GM12878 (cell line): ENCODE results near the gene LCN9. TPM values are rescaled to one million over a fixed set of nuclear protein-coding genes. Genes with fewer than 3 reads are reported as not detected.

Source experiments
- ATAC-seq: fragments of 200-7000 bp; cut with Tn5 transposase; 3 replicates; pipeline ENCODE4 v1.9.1; 2020; ENCODE audit warnings: mild to moderate bottlenecking, moderate library complexity
- BruUV-seq: library from RNA; stranded (reverse); fragments of 400-500 nt; replicated peaks from 2 replicates; lab custom pipeline; 2021; lab: Mats Ljungman, UMichigan
- CTCF ChIA-PET: fragments of 300-600 bp; sonication (Branson Sonifier 250); formaldehyde crosslinking; extraction: SDS; loops from one replicate; lab custom pipeline; 2021; ENCODE audit warnings: inconsistent platforms; lab: Yijun Ruan, JAX
- POLR2A ChIA-PET: fragments of 350-600 bp; formaldehyde crosslinking; extraction: SDS; loops from one replicate; lab custom pipeline; 2021; ENCODE audit warnings: inconsistent platforms; lab: Charles Lee
- RAD21 ChIA-PET: fragments of 300-600 bp; sonication (Branson Sonifier 250); formaldehyde crosslinking; loops from one replicate; lab custom pipeline; 2023; ENCODE audit warnings: antibody characterized with exemption; ENCODE audit not compliant: unreplicated experiment; lab: Charles Lee
- SMC1A ChIA-PET: fragments of 300-600 bp; sonication (Branson Sonifier 250); formaldehyde crosslinking; loops from one replicate; lab custom pipeline; 2023; ENCODE audit not compliant: unreplicated experiment, uncharacterized antibody; lab: Charles Lee
- DNase-seq: peaks from one replicate; pipeline ENCODE4 v3.0.0-alpha.2; 2011; ENCODE audit warnings: low read depth, low spot score
- FAIRE-seq: peaks from 3 replicates; lab custom pipeline; 2011; peaks lifted over from hg19 to GRCh38; lab: Jason Lieb, UNC
- H2AFZ ChIP-seq: 2 replicates; pipeline ENCODE4 v1.6.0; 2011; ENCODE audit warnings: low read depth, low read length, control low read depth; ENCODE audit not compliant: control insufficient read depth
- H3K27ac ChIP-seq: 2 replicates; pipeline ENCODE4 v1.5.1; 2011; ENCODE audit warnings: control low read depth; ENCODE audit not compliant: control insufficient read depth, insufficient read depth
- H3K27me3 ChIP-seq, 2 experiments: replicated peaks in 1 of 2; 2 replicates each; pipeline versions ENCODE4 v1.6.0 to v1.6.1; 2011; ENCODE audit warnings: low read length in 1 of 2; ENCODE audit not compliant: control insufficient read depth in 2 of 2, insufficient read depth in 2 of 2
- H3K36me3 ChIP-seq, 2 experiments: 2 replicates each; pipeline ENCODE4 v1.5.1; 2011; ENCODE audit warnings: low read length in 1 of 2; ENCODE audit not compliant: control insufficient read depth in 2 of 2, insufficient read depth in 2 of 2
- H3K4me1 ChIP-seq: 2 replicates; pipeline ENCODE4 v1.6.1; 2011; ENCODE audit warnings: mild to moderate bottlenecking, low read length, moderate library complexity, mixed read lengths; ENCODE audit not compliant: control insufficient read depth, insufficient read depth
- H3K4me2 ChIP-seq: 2 replicates; pipeline ENCODE4 v1.6.0; 2011; ENCODE audit warnings: control low read depth; ENCODE audit not compliant: control insufficient read depth, insufficient read depth
- H3K4me3 ChIP-seq: fragments of 200-600 bp; sonication (generic); 2 replicates; pipeline ENCODE4 v1.5.1; 2016
- H3K79me2 ChIP-seq: 2 replicates; pipeline ENCODE4 v1.6.0; 2011; ENCODE audit warnings: low read length; ENCODE audit not compliant: control insufficient read depth, insufficient read depth
- H3K9ac ChIP-seq: 2 replicates; pipeline ENCODE4 v1.8.0; 2011; ENCODE audit warnings: low read length, control low read depth, mixed read lengths; ENCODE audit not compliant: control insufficient read depth, insufficient read depth
- H3K9me3 ChIP-seq: replicated peaks from 3 replicates; pipeline ENCODE4 v1.5.1; 2011; ENCODE audit warnings: mild to moderate bottlenecking, low read length; ENCODE audit not compliant: control insufficient read depth, insufficient read depth
- H4K20me1 ChIP-seq: 2 replicates; pipeline ENCODE4 v1.6.0; 2011; ENCODE audit not compliant: control insufficient read depth, insufficient read depth
- BMI1 ChIP-seq: fragments of 450-650 bp; IDR thresholded peaks from 2 replicates; pipeline ENCODE4 v1.6.1; 2016; ENCODE audit warnings: mild to moderate bottlenecking, moderate library complexity, borderline replicate concordance
- CEBPB ChIP-seq, 2 experiments: fragments of 150-350 bp in 1 of 2; IDR thresholded peaks; 2 replicates each; pipeline ENCODE4 v1.6.1; 2012 to 2014; ENCODE audit warnings: low read depth in 2 of 2, low read length in 2 of 2, borderline replicate concordance in 1 of 2, inconsistent platforms in 1 of 2
- GABPA ChIP-seq: IDR thresholded peaks from 2 replicates; pipeline ENCODE4 v1.6.1; 2014; ENCODE audit warnings: antibody characterized with exemption, low read depth, mild to moderate bottlenecking, inconsistent platforms
- JUND ChIP-seq: IDR thresholded peaks from 2 replicates; pipeline ENCODE4 v1.6.1; 2012; ENCODE audit warnings: low read depth, mild to moderate bottlenecking, low read length, improper control_type of control experiment, moderate library complexity
- NFYA ChIP-seq: IDR thresholded peaks from 2 replicates; pipeline ENCODE4 v1.6.1; 2011; ENCODE audit warnings: low read depth, mild to moderate bottlenecking, low read length, improper control_type of control experiment, borderline replicate concordance
- NRF1 ChIP-seq: conservative IDR thresholded peaks from 2 replicates; pipeline ENCODE4 v1.6.1; 2011; ENCODE audit warnings: mild to moderate bottlenecking, low read depth, low read length, improper control_type of control experiment
- POLR2AphosphoS2 ChIP-seq: IDR thresholded peaks from 2 replicates; pipeline ENCODE4 v1.6.1; 2011; ENCODE audit warnings: low read depth, mild to moderate bottlenecking, low read length, improper control_type of control experiment, moderate library complexity
- POLR2AphosphoS5 ChIP-seq: IDR thresholded peaks from 2 replicates; pipeline ENCODE4 v1.6.1; 2011; ENCODE audit warnings: mild to moderate bottlenecking, low read length, inconsistent platforms
- POU2F2 ChIP-seq: IDR thresholded peaks from 3 replicates; pipeline ENCODE4 v1.6.1; 2011; ENCODE audit warnings: low read depth, mild to moderate bottlenecking, low read length, borderline replicate concordance
- RAD51 ChIP-seq: fragments of 450-650 bp; IDR thresholded peaks from 2 replicates; pipeline ENCODE4 v1.6.1; 2016; ENCODE audit warnings: moderate library complexity, mild to moderate bottlenecking, inconsistent platforms
- RCOR1 ChIP-seq: conservative IDR thresholded peaks from 2 replicates; pipeline ENCODE4 v1.6.1; 2012; ENCODE audit warnings: low read depth, low read length, improper control_type of control experiment
- SMAD5 ChIP-seq: IDR thresholded peaks from 2 replicates; pipeline ENCODE4 v1.6.1; 2016; ENCODE audit warnings: antibody characterized with exemption, low read depth
- YY1 ChIP-seq: IDR thresholded peaks from 2 replicates; pipeline ENCODE4 v1.6.1; 2011; ENCODE audit warnings: low read depth, mild to moderate bottlenecking, low read length
- ZNF384 ChIP-seq: IDR thresholded peaks from 2 replicates; pipeline ENCODE4 v1.6.1; 2012; ENCODE audit warnings: low read depth, mild to moderate bottlenecking, low read length, improper control_type of control experiment, borderline replicate concordance
- ZSCAN29 ChIP-seq: fragments of 450-650 bp; IDR thresholded peaks from 2 replicates; pipeline ENCODE4 v1.6.1; 2017; ENCODE audit warnings: mild to moderate bottlenecking, moderate library complexity
- WGBS: methylation state at CpG from one replicate; pipeline ENCODE4 v1.1.6; 2016; ENCODE audit warnings: low lambda C conversion rate; ENCODE audit not compliant: insufficient replicate concordance, insufficient coverage; ENCODE audit errors: missing lambda C conversion rate; 5-methylcytosine and 5-hydroxymethylcytosine counted together
- in situ Hi-C: fragments of 300-500 bp; cut with MboI; formaldehyde crosslinking; loops from 9 replicates; pipeline ENCODE4 v1.14.3; 2018; ENCODE audit warnings: mixed read lengths
- intact Hi-C: fragments of 100-400 bp; cut with micrococcal nuclease; formaldehyde crosslinking; loops from one replicate; pipeline ENCODE4 v1.14.2; 2022; ENCODE audit not compliant: unreplicated experiment
- polyA plus RNA-seq, 11 experiments: library from polyadenylated mRNA; depleted of rRNA in 4 of 11; unstranded in 6 of 11; stranded (reverse) in 5 of 11; fragments of >200 nt; fragmentation: Nextera tagmentation in 4 of 11; fragmentation: Illumina TruSeq in 1 of 11; extraction: Ambion mirVana in 4 of 11; extraction: Trizol in 1 of 11; gene quantifications; 1 replicate in 1 of 11; 2 replicates in 10 of 11; pipeline versions ENCODE4 v1.2.1 to v1.2.3, GENCODE V29; 2011 to 2016; ENCODE audit warnings: inconsistent platforms in 2 of 11, missing spikeins in 2 of 11, low read depth in 1 of 11
- total RNA-seq, 4 experiments: library from RNA; depleted of rRNA in 3 of 4; stranded (reverse); fragments of >200 nt in 3 of 4; fragmentation: Illumina TruSeq in 1 of 4; extraction: Trizol in 1 of 4; gene quantifications; 2 replicates each; pipeline versions ENCODE4 v1.2.1 to v1.2.3, GENCODE V29; 2013 to 2021
- TF ChIP-seq, protein P1 (sequence below): IDR thresholded peaks from 2 replicates; pipeline ENCODE4 v1.6.1; 2011; ENCODE audit warnings: borderline replicate concordance, low read depth, mild to moderate bottlenecking, moderate library complexity, low read length; ENCODE audit not compliant: insufficient read depth, poor library complexity, severe bottlenecking
- TF ChIP-seq, protein P2 (sequence below): fragments of 450-650 bp; formaldehyde crosslinking; IDR thresholded peaks from 2 replicates; pipeline ENCODE4 v1.4.0; 2020; ENCODE audit warnings: mild to moderate bottlenecking, moderate library complexity
- TF ChIP-seq, protein P3 (sequence below): fragments of 450-650 bp; IDR thresholded peaks from 2 replicates; pipeline ENCODE4 v1.6.1; 2017; ENCODE audit warnings: mild to moderate bottlenecking

LCN9 gene
- total and polyA plus RNA-seq, 10 of the 15 experiments (the other 5 are each of a cell fraction or from before 2014, with no cell fraction given), result not detected

- ChIA-PET SMC1A (no interaction called here), CTCF (no interaction called here), RAD21 (no interaction called here), POLR2A (no interaction called here)
- H3K4me2 ChIP-seq, result no peak overlapping the region
- H3K27me3 ChIP-seq, result no peaks in the 10 kb centered on the region
- H3K79me2 ChIP-seq, result no peaks in the 10 kb centered on the region
- no peak overlapping the region for H2AFZ ChIP-seq
- H3K9me3 ChIP-seq, result no peaks in the 10 kb centered on the region
- ATAC-seq (no peak), DNase-seq (no peak), FAIRE-seq (no peak)
- BruUV-seq, result no TSS peak
- in situ Hi-C loops (no loop called here), intact Hi-C loops (no loop called here)
- no peak overlapping the region for H3K9ac ChIP-seq
- H3K4me3 ChIP-seq, result no peak overlapping the region
- no peaks in the 10 kb centered on the region for H3K36me3 ChIP-seq
- H3K27ac ChIP-seq, result no peak overlapping the region
- TF ChIP-seq, protein P1, sequence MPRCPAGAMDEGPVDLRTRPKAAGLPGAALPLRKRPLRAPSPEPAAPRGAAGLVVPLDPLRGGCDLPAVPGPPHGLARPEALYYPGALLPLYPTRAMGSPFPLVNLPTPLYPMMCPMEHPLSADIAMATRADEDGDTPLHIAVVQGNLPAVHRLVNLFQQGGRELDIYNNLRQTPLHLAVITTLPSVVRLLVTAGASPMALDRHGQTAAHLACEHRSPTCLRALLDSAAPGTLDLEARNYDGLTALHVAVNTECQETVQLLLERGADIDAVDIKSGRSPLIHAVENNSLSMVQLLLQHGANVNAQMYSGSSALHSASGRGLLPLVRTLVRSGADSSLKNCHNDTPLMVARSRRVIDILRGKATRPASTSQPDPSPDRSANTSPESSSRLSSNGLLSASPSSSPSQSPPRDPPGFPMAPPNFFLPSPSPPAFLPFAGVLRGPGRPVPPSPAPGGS, result no peak
- TF ChIP-seq ZNF384, result no peak
- TF ChIP-seq JUND, result no peak
- no peak for TF ChIP-seq GABPA
- no peak for TF ChIP-seq POU2F2
- TF ChIP-seq YY1, result no peak
- TF ChIP-seq POLR2AphosphoS5, result no peak
- TF ChIP-seq NFYA, result no peak
- TF ChIP-seq RAD51, result no peak
- no peak for TF ChIP-seq NRF1
- TF ChIP-seq, protein P2, sequence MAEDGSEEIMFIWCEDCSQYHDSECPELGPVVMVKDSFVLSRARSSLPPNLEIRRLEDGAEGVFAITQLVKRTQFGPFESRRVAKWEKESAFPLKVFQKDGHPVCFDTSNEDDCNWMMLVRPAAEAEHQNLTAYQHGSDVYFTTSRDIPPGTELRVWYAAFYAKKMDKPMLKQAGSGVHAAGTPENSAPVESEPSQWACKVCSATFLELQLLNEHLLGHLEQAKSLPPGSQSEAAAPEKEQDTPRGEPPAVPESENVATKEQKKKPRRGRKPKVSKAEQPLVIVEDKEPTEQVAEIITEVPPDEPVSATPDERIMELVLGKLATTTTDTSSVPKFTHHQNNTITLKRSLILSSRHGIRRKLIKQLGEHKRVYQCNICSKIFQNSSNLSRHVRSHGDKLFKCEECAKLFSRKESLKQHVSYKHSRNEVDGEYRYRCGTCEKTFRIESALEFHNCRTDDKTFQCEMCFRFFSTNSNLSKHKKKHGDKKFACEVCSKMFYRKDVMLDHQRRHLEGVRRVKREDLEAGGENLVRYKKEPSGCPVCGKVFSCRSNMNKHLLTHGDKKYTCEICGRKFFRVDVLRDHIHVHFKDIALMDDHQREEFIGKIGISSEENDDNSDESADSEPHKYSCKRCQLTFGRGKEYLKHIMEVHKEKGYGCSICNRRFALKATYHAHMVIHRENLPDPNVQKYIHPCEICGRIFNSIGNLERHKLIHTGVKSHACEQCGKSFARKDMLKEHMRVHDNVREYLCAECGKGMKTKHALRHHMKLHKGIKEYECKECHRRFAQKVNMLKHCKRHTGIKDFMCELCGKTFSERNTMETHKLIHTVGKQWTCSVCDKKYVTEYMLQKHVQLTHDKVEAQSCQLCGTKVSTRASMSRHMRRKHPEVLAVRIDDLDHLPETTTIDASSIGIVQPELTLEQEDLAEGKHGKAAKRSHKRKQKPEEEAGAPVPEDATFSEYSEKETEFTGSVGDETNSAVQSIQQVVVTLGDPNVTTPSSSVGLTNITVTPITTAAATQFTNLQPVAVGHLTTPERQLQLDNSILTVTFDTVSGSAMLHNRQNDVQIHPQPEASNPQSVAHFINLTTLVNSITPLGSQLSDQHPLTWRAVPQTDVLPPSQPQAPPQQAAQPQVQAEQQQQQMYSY (CRISPR knock-in tag), result no peak
- no peak for TF ChIP-seq BMI1
- no peak for TF ChIP-seq ZSCAN29
- no peak for TF ChIP-seq RCOR1
- TF ChIP-seq, protein P3, sequence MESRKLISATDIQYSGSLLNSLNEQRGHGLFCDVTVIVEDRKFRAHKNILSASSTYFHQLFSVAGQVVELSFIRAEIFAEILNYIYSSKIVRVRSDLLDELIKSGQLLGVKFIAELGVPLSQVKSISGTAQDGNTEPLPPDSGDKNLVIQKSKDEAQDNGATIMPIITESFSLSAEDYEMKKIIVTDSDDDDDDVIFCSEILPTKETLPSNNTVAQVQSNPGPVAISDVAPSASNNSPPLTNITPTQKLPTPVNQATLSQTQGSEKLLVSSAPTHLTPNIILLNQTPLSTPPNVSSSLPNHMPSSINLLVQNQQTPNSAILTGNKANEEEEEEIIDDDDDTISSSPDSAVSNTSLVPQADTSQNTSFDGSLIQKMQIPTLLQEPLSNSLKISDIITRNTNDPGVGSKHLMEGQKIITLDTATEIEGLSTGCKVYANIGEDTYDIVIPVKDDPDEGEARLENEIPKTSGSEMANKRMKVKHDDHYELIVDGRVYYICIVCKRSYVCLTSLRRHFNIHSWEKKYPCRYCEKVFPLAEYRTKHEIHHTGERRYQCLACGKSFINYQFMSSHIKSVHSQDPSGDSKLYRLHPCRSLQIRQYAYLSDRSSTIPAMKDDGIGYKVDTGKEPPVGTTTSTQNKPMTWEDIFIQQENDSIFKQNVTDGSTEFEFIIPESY, result no peak
- no peak for TF ChIP-seq SMAD5
- no peak for TF ChIP-seq CEBPB (IDR thresholded peaks at IDR 0.05; ENCODE audit: borderline replicate concordance in 1 of 2, low read depth in 2 of 2, low read length in 2 of 2)
- TF ChIP-seq POLR2AphosphoS2, result no peak
- no peaks in the 10 kb centered on the region for H3K4me1 ChIP-seq
- H4K20me1 ChIP-seq, result no peaks in the 10 kb centered on the region
- WGBS, result 48% methylated on average over 9 of the region's 9 CpGs
These were observed 6.6 kb downstream of the LCN9 start for GRCh38 chr9:135669616-135670285.
